Psoas muscle (tissue), 8 donors: ENCODE results near the gene FNDC11. TPM values are rescaled to one million over a fixed set of nuclear protein-coding genes. Genes with fewer than 3 reads are reported as not detected.
A peak's percentile ranks its signal among the peaks of the same experiment; 100 is the strongest.

Experiments used
- ATAC-seq, 4 donors: fragments of 200-7000 bp; cut with Tn5 transposase; one replicate each; pipeline ENCODE4 v1.9.1; 2020; ENCODE audit warnings: moderate library complexity in 3 of 4, mild to moderate bottlenecking in 2 of 4
- DNase-seq, 2 donors: peaks; one replicate each; pipeline ENCODE4 v3.0.0-alpha.2; 2020
- H3K27ac ChIP-seq: fragments of 200-600 bp; one replicate; pipeline ENCODE4 v1.8.0; 2022
- H3K27me3 ChIP-seq, 3 donors: fragments of 200-600 bp in 1 of 3; one replicate each; pipeline versions ENCODE4 v1.6.1 to v1.8.0; 2013 to 2022; ENCODE audit warnings: low read length in 2 of 3, mild to moderate bottlenecking in 2 of 3, moderate library complexity in 1 of 3; ENCODE audit not compliant: insufficient read depth in 3 of 3
- H3K36me3 ChIP-seq, 2 donors: fragments of 200-600 bp in 1 of 2; one replicate each; pipeline versions ENCODE4 v1.6.1 to v1.8.0; 2013 to 2022; ENCODE audit warnings: low read depth in 1 of 2, mild to moderate bottlenecking in 1 of 2, moderate library complexity in 1 of 2; ENCODE audit not compliant: insufficient read depth in 1 of 2
- H3K4me1 ChIP-seq: fragments of 200-600 bp; one replicate; pipeline ENCODE4 v1.8.0; 2022
- H3K4me3 ChIP-seq: fragments of 200-600 bp; one replicate; pipeline ENCODE4 v1.8.0; 2022; ENCODE audit warnings: mild to moderate bottlenecking
- H3K9me3 ChIP-seq: fragments of 200-600 bp; one replicate; pipeline ENCODE4 v1.8.0; 2022
- CTCF ChIP-seq: fragments of 200-600 bp; IDR thresholded peaks from one replicate; pipeline ENCODE4 v1.8.0; 2022; ENCODE audit warnings: antibody characterized with exemption
- WGBS, 3 donors: extraction: QIAGEN DNeasy Blood & Tissue Kit; methylation state at CpG; one replicate each; pipeline versions ENCODE4 v1.1.6 to v1.1.7; 2013; 5-methylcytosine and 5-hydroxymethylcytosine counted together
- intact Hi-C, 2 donors: fragments of 100-400 bp; cut with DNase I; formaldehyde crosslinking; loops; one replicate each; pipeline versions ENCODE4 v1.11.0 to v1.14.2; 2022
- polyA plus RNA-seq, 3 donors: library from polyadenylated mRNA; stranded (reverse); fragments of 200-250 nt; gene quantifications; one replicate each; pipeline ENCODE4 v1.2.3, GENCODE V29; 2013
- total RNA-seq, 4 donors: library from RNA; stranded (reverse); fragmentation: NEBNext Ultra II Directional in 2 of 4; extraction: Animal tissue kit (Norgen Biotek cat#: 25700) in 2 of 4; gene quantifications; one replicate each; pipeline versions ENCODE4 v1.2.1 to v1.2.4, GENCODE V29; 2021 to 2023
- donor health status: healthy with polysubstance abuse.
- donor health status: DM: no; HTN: no; CAD: no; lungs with moderate emphysema.
- donor health status: Bipolar disorder and iron deficiency.
- donor health status: healthy.
- donor health status: DM: yes; HTN: yes; CAD: no.
- donor health status: DM: no; HTN: no; CAD: no.
- donor health status: DM: no; HTN: no; CAD: no.
- donor health status: DM: yes; HTN: yes; CAD: no.

FNDC11 gene
- total and polyA plus RNA-seq, 7 donors: 0.07 to 0.14 (median 0.08) TPM; not detected in 4

DNA sequence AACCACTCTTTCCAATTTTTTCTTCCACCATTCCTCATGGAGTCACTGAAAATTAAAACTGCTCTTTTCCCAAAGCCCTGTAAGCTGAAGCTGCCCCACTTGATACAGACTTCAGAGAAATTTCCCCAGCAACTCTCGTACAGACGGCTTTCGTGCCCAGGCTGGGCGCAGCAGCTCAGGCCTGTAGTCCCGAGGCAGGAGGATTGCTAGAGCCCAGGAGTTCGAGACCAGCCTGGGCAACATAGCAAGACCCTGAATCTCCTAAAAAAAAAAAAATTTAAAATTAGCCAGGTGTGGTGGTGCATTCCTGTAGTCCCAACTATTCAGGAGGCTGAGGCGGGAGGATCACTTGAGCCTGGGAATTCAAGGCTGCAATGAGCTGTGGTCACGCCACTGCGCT is 26.8 kb upstream of the FNDC11 start:
- Histone ChIP-seq H3K36me3 (peaks cover 0 to 7% of the 10 kb centered on the region in 2 donors), H3K27me3 (peaks cover 0 to 20% (median 5%) of the 10 kb centered on the region in 3 donors), H3K27ac (no peak overlapping the region), H3K4me3 (no peak overlapping the region), H3K9me3 (no peaks in the 10 kb centered on the region), H3K4me1 (peaks cover 5% of the 10 kb centered on the region)
- intact Hi-C loops: no loop called here
- DNase-seq: no peak
- 76 to 78% (median 77%) methylated on average over 9 of the region's 9 CpGs for WGBS, 3 donors
- no peak for ATAC-seq
- no peak for TF ChIP-seq CTCF

- ATAC-seq: no peak
- intact Hi-C loops: no loop called here
- no peak for DNase-seq
These were observed 24.6 kb upstream of the FNDC11 start for GRCh38 chr20:63529180-63529860.

DNA sequence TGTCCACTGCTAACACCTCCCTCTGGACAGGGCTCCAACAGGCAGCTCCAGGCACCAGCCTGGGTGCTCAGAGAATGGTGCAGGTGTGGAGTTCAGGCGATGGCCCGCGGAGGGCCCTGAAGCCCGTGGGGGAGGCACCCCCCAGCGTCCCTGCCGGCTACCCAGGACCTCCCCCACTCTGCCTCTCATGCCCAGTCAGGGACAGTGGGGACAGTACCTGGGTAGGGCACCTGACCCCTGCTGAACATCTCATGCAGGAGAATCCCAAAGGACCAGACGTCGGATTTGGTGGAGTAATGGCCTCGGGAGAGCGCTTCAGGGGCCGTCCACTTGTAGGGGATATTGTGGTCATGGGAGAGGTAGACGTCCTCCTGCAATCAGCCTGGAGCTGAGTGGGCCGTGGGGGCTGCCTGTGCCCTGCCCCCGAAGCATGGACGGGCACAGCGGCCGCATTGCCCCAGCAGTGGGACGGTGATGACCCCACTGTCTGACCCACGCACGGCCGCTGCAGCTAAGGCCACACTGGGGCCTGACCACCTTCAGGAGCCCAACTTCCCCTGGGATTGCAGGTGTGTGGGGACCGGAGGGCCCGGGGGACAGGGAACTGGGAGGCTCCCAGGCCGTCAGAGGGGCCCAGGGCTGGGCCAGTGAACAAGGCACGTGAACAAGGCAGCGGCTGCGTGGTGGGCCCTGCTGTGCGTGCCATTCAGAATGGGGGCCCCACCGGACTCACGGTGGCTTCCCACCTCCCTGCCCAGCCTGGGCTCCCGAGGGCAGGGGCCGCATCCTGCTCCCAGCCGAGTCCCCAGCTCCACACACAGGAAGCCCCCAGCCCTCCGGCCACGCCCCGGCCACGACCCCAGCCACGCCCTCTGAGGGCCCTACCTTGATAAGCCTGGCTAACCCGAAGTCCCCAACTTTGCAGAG is 23.8 kb upstream of the FNDC11 start:
- WGBS, 3 donors: 72 to 75% (median 73%) methylated on average over 36 to 39 of the region's 39 CpGs
- no peak for TF ChIP-seq CTCF
- ATAC-seq (no peak), DNase-seq (peak in 1 of 2 donors; percentile 50)
- no peaks in the 10 kb centered on the region for H3K4me1 ChIP-seq
- intact Hi-C loops: no loop called here
- no peaks in the 10 kb centered on the region for H3K36me3 ChIP-seq
- no peak overlapping the region for H3K27ac ChIP-seq
- H3K27me3 ChIP-seq: peaks cover 0 to 44% (median 13%) of the 10 kb centered on the region in 3 donors
- H3K9me3 ChIP-seq: no peaks in the 10 kb centered on the region
- no peak overlapping the region for H3K4me3 ChIP-seq

More at GRCh38 chr20:63529180-63529860, 24.6 kb upstream of the FNDC11 start:
- Histone ChIP-seq H3K9me3 (no peaks in the 10 kb centered on the region), H3K27me3 (peaks cover 0 to 36% (median 10%) of the 10 kb centered on the region in 3 donors), H3K4me1 (no peaks in the 10 kb centered on the region), H3K27ac (no peak overlapping the region), H3K4me3 (no peak overlapping the region), H3K36me3 (no peaks in the 10 kb centered on the region)
- no peak for TF ChIP-seq CTCF
- WGBS, 3 donors: 76 to 80% (median 79%) methylated on average over 27 of the region's 27 CpGs

DNA sequence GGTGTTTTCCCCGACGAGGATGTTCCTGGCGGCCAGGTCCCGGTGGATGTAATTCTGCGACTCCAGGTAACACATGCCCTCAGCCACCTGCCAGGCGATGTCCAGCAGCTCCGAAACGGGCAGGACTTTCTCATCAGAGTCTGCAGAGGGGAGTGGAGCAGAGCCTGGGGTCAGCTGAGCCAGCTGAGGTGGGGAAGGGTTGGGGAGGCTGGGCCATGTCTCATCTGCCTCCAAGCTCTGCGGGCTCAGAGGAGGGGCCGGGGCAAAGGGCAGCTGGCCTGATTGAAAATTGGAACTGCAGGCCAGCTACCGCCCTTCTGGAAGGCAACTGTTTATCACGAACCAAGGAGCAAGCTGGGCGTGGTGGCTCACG is 23.2 kb upstream of the FNDC11 start:
- Histone ChIP-seq H3K9me3 (no peaks in the 10 kb centered on the region), H3K4me3 (no peak overlapping the region), H3K27me3 (peaks cover 0 to 48% (median 13%) of the 10 kb centered on the region in 3 donors), H3K4me1 (no peaks in the 10 kb centered on the region), H3K27ac (no peak overlapping the region), H3K36me3 (no peaks in the 10 kb centered on the region)
- ATAC-seq (no peak), DNase-seq (no peak)
- WGBS, 3 donors: 66 to 72% (median 69%) methylated on average over 14 of the region's 14 CpGs
- no peak for TF ChIP-seq CTCF
- intact Hi-C loops: no loop called here
